ENCODE results near the gene MED27.

MED27 gene

GRCh38 chr9:132108728-132109127 lies 29.1 kb upstream of the MED27 start:
- no peaks in the 10 kb centered on the region for H3K27me3 ChIP-seq (ENCODE audit: insufficient read depth, poor library complexity, severe bottlenecking)
- no peak overlapping the region for H3K4me3 ChIP-seq (replicated peaks; ENCODE audit: insufficient read depth, low read length)
- no peak for DNase-seq (ENCODE audit: low read depth in 1 of 2, low spot score in 1 of 2)
- TF ChIP-seq CTCF (IDR thresholded peaks at IDR 0.05; ENCODE audit: insufficient read depth, low read length) (no peak), POLR2AphosphoS5 (IDR thresholded peaks at IDR 0.05; ENCODE audit: low read depth) (no peak), GABPA (IDR thresholded peaks at IDR 0.05; ENCODE audit: low read depth) (no peak), SPI1 (IDR thresholded peaks at IDR 0.05; ENCODE audit: borderline replicate concordance, low read depth) (no peak), REST (IDR thresholded peaks at IDR 0.05; ENCODE audit: insufficient replicate concordance, low read depth) (no peak)
- H3K27ac ChIP-seq (replicated peaks), result no peak overlapping the region

GRCh38 chr9:132099741-132100407 lies 20.2 kb upstream of the MED27 start:
- TF ChIP-seq REST (IDR thresholded peaks at IDR 0.05; ENCODE audit: insufficient replicate concordance, low read depth), result no peak
- TF ChIP-seq POLR2AphosphoS5 (IDR thresholded peaks at IDR 0.05; ENCODE audit: low read depth), result no peak
- no peak for TF ChIP-seq GABPA (IDR thresholded peaks at IDR 0.05; ENCODE audit: low read depth)
- no peak for TF ChIP-seq SPI1 (IDR thresholded peaks at IDR 0.05; ENCODE audit: borderline replicate concordance, low read depth)
- TF ChIP-seq CTCF (IDR thresholded peaks at IDR 0.05; ENCODE audit: insufficient read depth, low read length), result no peak
- Histone ChIP-seq H3K27me3 (ENCODE audit: insufficient read depth, poor library complexity, severe bottlenecking) (no peaks in the 10 kb centered on the region), H3K4me3 (replicated peaks; ENCODE audit: insufficient read depth, low read length) (no peak overlapping the region), H3K27ac (replicated peaks) (no peak overlapping the region)
- no peak for DNase-seq (ENCODE audit: low read depth in 1 of 2, low spot score in 1 of 2)

GRCh38 chr9:132099167-132099566 lies 19.5 kb upstream of the MED27 start:
- H3K27me3 ChIP-seq (ENCODE audit: insufficient read depth, poor library complexity, severe bottlenecking), result no peaks in the 10 kb centered on the region
- no peak for DNase-seq (ENCODE audit: low read depth in 1 of 2, low spot score in 1 of 2)

More at GRCh38 chr9:132099167-132099566, 19.5 kb upstream of the MED27 start:
- TF ChIP-seq CTCF (IDR thresholded peaks at IDR 0.05; ENCODE audit: insufficient read depth, low read length) (no peak), POLR2AphosphoS5 (IDR thresholded peaks at IDR 0.05; ENCODE audit: low read depth) (no peak), GABPA (IDR thresholded peaks at IDR 0.05; ENCODE audit: low read depth) (no peak), SPI1 (IDR thresholded peaks at IDR 0.05; ENCODE audit: borderline replicate concordance, low read depth) (no peak), REST (IDR thresholded peaks at IDR 0.05; ENCODE audit: insufficient replicate concordance, low read depth) (no peak)
- Histone ChIP-seq H3K4me3 (replicated peaks; ENCODE audit: insufficient read depth, low read length) (no peak overlapping the region), H3K27ac (replicated peaks) (no peak overlapping the region)

Measured in HL-60 (cell line).